NCI-H187 (cell line): ENCODE data around the gene SRGAP1.
"Not testable (repeated sequence)": the region's sequence is repeated elsewhere in the genome, so short reads cannot be mapped to it uniquely, and the experiment has no call there.

Experiments
- DNase-seq, 2 experiments: peaks; one replicate each; lab custom pipeline; 2025; lab: John Stamatoyannopoulos, UW

The SRGAP1 gene

GRCh38 chr12:64122154-64122553, 277.7 kb downstream of the SRGAP1 start:
- no peak for DNase-seq

GRCh38 chr12:64122995-64123394, 278.5 kb downstream of the SRGAP1 start:
- no peak for DNase-seq

- no peak for DNase-seq
These were observed 278.9 kb downstream of the SRGAP1 start for GRCh38 chr12:64123448-64123847.

GRCh38 chr12:64124511-64125197, 280.2 kb downstream of the SRGAP1 start:
- no peak for DNase-seq

GRCh38 chr12:64125913-64126312, 281.4 kb downstream of the SRGAP1 start:
- no peak for DNase-seq

GRCh38 chr12:64127811-64128210, 283.3 kb downstream of the SRGAP1 start:
- DNase-seq: no peak

GRCh38 chr12:64128366-64128765, 283.9 kb downstream of the SRGAP1 start:
- DNase-seq: no peak

- not testable (repeated sequence) for DNase-seq
These were observed 286.0 kb downstream of the SRGAP1 start for GRCh38 chr12:64130476-64130875.

GRCh38 chr12:64131456-64131855, 287.0 kb downstream of the SRGAP1 start:
- DNase-seq: not testable (repeated sequence)

GRCh38 chr12:64132672-64133071, 288.2 kb downstream of the SRGAP1 start:
- DNase-seq: not testable (repeated sequence)

- DNase-seq: no peak
These were observed 292.6 kb downstream of the SRGAP1 start for GRCh38 chr12:64137117-64137516.

GRCh38 chr12:64139021-64139420, 294.5 kb downstream of the SRGAP1 start:
- no peak for DNase-seq

GRCh38 chr12:64142382-64142781, 297.9 kb downstream of the SRGAP1 start:
- DNase-seq: no peak

GRCh38 chr12:64142784-64143183, 298.3 kb downstream of the SRGAP1 start:
- no peak for DNase-seq

- DNase-seq: no peak
These were observed 300.7 kb downstream of the SRGAP1 start for GRCh38 chr12:64145226-64145625.

- DNase-seq: no peak
These were observed 302.6 kb downstream of the SRGAP1 start for GRCh38 chr12:64147011-64147631.

GRCh38 chr12:64147875-64148274, 303.4 kb downstream of the SRGAP1 start:
- DNase-seq: no peak

GRCh38 chr12:64154677-64155076, 310.2 kb downstream of the SRGAP1 start:
- no peak for DNase-seq

- DNase-seq: no peak
These were observed 312.6 kb downstream of the SRGAP1 start for GRCh38 chr12:64157110-64157509.

- DNase-seq: no peak
These were observed 315.7 kb downstream of the SRGAP1 start for GRCh38 chr12:64160021-64160710.

- DNase-seq: no peak
These were observed 316.2 kb downstream of the SRGAP1 start for GRCh38 chr12:64160711-64161060.

GRCh38 chr12:64166606-64167005, 322.1 kb downstream of the SRGAP1 start:
- DNase-seq: not testable (repeated sequence)

GRCh38 chr12:64167041-64167440, 322.5 kb downstream of the SRGAP1 start:
- not testable (repeated sequence) for DNase-seq
